Measurements from ENCODE around the gene C22orf42.
"Not testable (repeated sequence)": the region's sequence is repeated elsewhere in the genome, so short reads cannot be mapped to it uniquely, and the experiment has no call there.

DNA sequence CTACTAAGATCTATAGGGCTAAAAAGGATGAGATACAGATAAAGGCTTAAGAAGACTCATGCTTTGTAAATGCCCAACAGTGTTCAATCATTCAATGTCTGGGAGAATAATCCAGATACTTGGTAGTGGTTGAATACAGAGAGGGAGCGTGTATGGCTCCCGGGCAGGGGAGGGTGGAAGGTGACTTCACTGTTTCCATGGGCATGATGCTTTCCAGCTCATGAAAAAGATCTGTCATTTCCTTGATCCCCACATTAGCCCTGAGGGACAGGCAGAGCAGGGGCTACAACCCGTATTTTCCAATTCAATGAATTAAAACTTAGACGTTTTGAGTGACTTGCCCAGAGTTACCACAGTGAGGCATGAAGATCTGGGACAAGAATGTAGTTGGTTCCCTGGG, 4.4 kb downstream of the C22orf42 start:
- TF ChIP-seq, protein P1, sequence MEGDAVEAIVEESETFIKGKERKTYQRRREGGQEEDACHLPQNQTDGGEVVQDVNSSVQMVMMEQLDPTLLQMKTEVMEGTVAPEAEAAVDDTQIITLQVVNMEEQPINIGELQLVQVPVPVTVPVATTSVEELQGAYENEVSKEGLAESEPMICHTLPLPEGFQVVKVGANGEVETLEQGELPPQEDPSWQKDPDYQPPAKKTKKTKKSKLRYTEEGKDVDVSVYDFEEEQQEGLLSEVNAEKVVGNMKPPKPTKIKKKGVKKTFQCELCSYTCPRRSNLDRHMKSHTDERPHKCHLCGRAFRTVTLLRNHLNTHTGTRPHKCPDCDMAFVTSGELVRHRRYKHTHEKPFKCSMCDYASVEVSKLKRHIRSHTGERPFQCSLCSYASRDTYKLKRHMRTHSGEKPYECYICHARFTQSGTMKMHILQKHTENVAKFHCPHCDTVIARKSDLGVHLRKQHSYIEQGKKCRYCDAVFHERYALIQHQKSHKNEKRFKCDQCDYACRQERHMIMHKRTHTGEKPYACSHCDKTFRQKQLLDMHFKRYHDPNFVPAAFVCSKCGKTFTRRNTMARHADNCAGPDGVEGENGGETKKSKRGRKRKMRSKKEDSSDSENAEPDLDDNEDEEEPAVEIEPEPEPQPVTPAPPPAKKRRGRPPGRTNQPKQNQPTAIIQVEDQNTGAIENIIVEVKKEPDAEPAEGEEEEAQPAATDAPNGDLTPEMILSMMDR (IDR thresholded peaks at IDR 0.05; ENCODE audit: poor library complexity), result not testable (repeated sequence)
- TF ChIP-seq EZH2phosphoT487 (IDR thresholded peaks at IDR 0.05; ENCODE audit: low read depth, severe bottlenecking, unreplicated experiment), result not testable (repeated sequence)
